Measurements from ENCODE around the gene OR2T35. TPM values are rescaled to one million over a fixed set of nuclear protein-coding genes. Genes with fewer than 3 reads are reported as not detected.
A peak's percentile ranks its signal among the peaks of the same experiment; 100 is the strongest.
"Not testable (repeated sequence)": the region's sequence is repeated elsewhere in the genome, so short reads cannot be mapped to it uniquely, and the experiment has no call there.

OR2T35 gene
- total RNA-seq, 2 donors from 2014 or later: not detected

- H3K9me3 ChIP-seq (ENCODE audit: control insufficient read depth, low read length, poor library complexity, severe bottlenecking); ATAC-seq; H3K27ac Mint-ChIP-seq; H3K4me3 Mint-ChIP-seq; H3K36me3 Mint-ChIP-seq (ENCODE audit: low read depth); H3K27me3 Mint-ChIP-seq; H3K4me1 Mint-ChIP-seq; DNase-seq: not testable (repeated sequence)
These were observed 4.2 kb downstream of the OR2T35 start for GRCh38 chr1:248640906-248641305.

DNA sequence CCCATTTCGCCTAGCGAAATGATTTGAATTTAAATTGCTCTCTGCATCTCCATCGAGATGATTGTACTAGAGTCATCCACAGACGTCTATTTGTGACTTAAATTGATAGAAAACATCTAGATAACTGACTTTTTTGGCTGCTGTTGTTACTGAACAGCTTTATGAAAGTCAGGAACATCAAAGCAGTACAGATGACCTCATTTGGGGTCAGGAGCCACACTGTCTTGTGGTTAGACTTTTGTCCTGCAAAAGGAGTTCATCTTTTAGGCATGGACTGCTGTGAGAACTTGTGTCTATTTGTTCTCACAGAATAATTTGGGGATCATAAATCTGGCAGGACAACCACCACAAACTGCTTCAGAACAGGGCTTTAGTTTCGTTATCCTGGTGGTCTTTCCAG lies 5.4 kb downstream of the OR2T35 start:
- H3K4me3 Mint-ChIP-seq; ATAC-seq; H3K36me3 Mint-ChIP-seq (ENCODE audit: low read depth); H3K27me3 Mint-ChIP-seq; DNase-seq; H3K27ac Mint-ChIP-seq; H3K4me1 Mint-ChIP-seq; H3K9me3 ChIP-seq (ENCODE audit: control insufficient read depth, low read length, poor library complexity, severe bottlenecking): not testable (repeated sequence)

DNA sequence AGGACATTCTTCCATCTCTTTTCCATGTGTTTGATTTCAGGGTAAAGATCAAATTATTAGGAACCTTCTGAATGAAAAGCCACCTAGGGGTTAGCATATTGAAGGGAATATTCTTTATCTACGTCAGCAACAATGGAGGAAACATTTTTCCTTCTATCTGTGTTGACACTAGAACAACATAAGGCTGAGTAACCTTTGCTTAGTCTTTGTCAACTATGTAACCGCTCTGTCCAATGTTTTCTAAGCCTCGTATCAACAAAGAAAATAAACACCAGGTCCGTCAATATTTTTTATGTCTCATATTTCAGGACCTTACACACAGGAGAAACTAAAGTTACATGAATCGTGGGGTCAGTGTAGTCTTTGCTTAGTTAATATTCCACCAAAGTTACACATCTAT lies 8.5 kb downstream of the OR2T35 start:
- H3K27ac Mint-ChIP-seq; H3K36me3 Mint-ChIP-seq (ENCODE audit: low read depth); H3K4me1 Mint-ChIP-seq; H3K4me3 Mint-ChIP-seq; H3K9me3 ChIP-seq (ENCODE audit: control insufficient read depth, low read length, poor library complexity, severe bottlenecking); ATAC-seq; DNase-seq; H3K27me3 Mint-ChIP-seq: not testable (repeated sequence)

GRCh38 chr1:248634991-248635390 lies 10.1 kb downstream of the OR2T35 start, which contains the start of gene OR2T11:
Gene OR2T11, minus strand, starts transcription at chr1:248635091. Its CDS starts 7,963 bp downstream, at chr1:248627128.
- not testable (repeated sequence) for H3K36me3 Mint-ChIP-seq (ENCODE audit: low read depth); ATAC-seq

DNA sequence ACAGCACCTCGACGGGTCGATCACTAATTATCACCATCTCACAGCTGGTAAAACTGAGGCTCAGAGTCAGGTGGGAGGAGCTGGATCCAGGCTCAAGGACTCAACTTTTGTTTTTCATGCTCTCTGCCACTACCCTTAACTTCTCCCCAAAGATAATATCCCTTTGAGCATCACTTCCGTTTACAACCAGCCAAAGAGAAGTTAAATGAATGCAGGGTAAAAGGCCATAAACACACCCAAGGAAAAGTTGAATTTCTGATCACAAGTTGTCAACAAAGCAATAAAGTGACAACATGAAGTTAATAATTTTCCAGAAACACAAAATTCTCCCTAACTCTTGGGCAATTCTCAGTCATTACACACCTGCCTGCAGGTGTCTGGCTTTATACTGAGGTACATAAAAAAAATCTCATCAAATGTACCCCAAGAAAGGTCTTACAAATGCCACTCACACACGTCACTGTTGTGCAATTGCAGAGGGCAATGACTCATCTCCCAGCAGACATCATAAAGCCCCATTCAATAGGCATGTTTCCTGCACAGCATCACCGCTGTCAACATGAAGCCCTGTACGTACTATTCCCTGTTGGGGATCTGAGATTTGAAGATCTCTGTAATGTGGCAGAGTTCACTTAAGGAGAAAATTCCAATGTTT lies 13.6 kb downstream of the OR2T35 start:
- Mint-ChIP-seq H3K4me1 (no peaks in the 10 kb centered on the region), H3K27ac (no peak overlapping the region), H3K36me3 (ENCODE audit: low read depth) (no peaks in the 10 kb centered on the region), H3K27me3 (peaks cover 14% of the 10 kb centered on the region), H3K4me3 (no peak overlapping the region)
- ATAC-seq: no peak
- no peaks in the 10 kb centered on the region for H3K9me3 ChIP-seq (ENCODE audit: control insufficient read depth, low read length, poor library complexity, severe bottlenecking)
- DNase-seq: no peak

More at GRCh38 chr1:248634991-248635390, 10.1 kb downstream of the OR2T35 start, which contains the start of gene OR2T11:
- DNase-seq; H3K4me1 Mint-ChIP-seq; H3K4me3 Mint-ChIP-seq; H3K27ac Mint-ChIP-seq; H3K27me3 Mint-ChIP-seq; H3K9me3 ChIP-seq (ENCODE audit: control insufficient read depth, low read length, poor library complexity, severe bottlenecking): not testable (repeated sequence)

- peaks cover 14% of the 10 kb centered on the region for H3K27me3 Mint-ChIP-seq
- H3K4me1 Mint-ChIP-seq: no peaks in the 10 kb centered on the region
- H3K9me3 ChIP-seq (ENCODE audit: control insufficient read depth, low read length, poor library complexity, severe bottlenecking): no peaks in the 10 kb centered on the region
- no peak overlapping the region for H3K4me3 Mint-ChIP-seq
- no peak overlapping the region for H3K27ac Mint-ChIP-seq
- H3K36me3 Mint-ChIP-seq (ENCODE audit: low read depth): no peaks in the 10 kb centered on the region
- DNase-seq (no peak), ATAC-seq (no peak)
These were observed 14.5 kb downstream of the OR2T35 start for GRCh38 chr1:248630551-248630950.

GRCh38 chr1:248627971-248628844 lies 16.9 kb downstream of the OR2T35 start:
- H3K4me3 Mint-ChIP-seq: no peak overlapping the region
- ATAC-seq: no peak

GRCh38 chr1:248625971-248626370 lies 19.1 kb downstream of the OR2T35 start:
- DNase-seq (no peak), ATAC-seq (no peak)
- Mint-ChIP-seq H3K36me3 (ENCODE audit: low read depth) (no peaks in the 10 kb centered on the region), H3K27me3 (peaks cover 13% of the 10 kb centered on the region), H3K4me3 (no peak overlapping the region), H3K27ac (no peak overlapping the region), H3K4me1 (no peaks in the 10 kb centered on the region)
- no peaks in the 10 kb centered on the region for H3K9me3 ChIP-seq (ENCODE audit: control insufficient read depth, low read length, poor library complexity, severe bottlenecking)

More at GRCh38 chr1:248627971-248628844, 16.9 kb downstream of the OR2T35 start:
- Mint-ChIP-seq H3K4me1 (no peaks in the 10 kb centered on the region), H3K27ac (no peak overlapping the region), H3K27me3 (peaks cover 14% of the 10 kb centered on the region), H3K36me3 (ENCODE audit: low read depth) (no peaks in the 10 kb centered on the region)
- no peaks in the 10 kb centered on the region for H3K9me3 ChIP-seq (ENCODE audit: control insufficient read depth, low read length, poor library complexity, severe bottlenecking)
- DNase-seq: no peak

DNA sequence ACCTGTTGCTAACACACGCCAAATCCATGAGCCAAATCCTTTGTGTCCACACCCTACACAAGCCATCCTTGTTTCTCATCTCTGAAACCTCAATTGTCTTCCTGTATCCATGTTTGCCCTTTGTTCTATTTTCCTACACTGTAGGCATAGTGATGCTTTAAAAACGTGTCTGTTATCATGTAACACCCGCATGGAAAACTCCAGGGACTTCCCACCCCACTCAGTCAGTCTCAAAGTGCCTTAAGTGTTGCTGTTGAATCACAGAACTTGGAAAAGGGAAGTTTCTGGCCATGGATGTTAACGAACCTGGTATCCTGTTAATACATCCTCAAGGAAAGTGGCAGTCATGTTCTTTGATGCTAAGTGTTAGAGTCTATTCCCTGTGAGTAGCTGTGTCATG lies 19.9 kb downstream of the OR2T35 start:
- Mint-ChIP-seq H3K27me3 (peaks cover 7% of the 10 kb centered on the region), H3K4me1 (no peaks in the 10 kb centered on the region), H3K4me3 (no peak overlapping the region), H3K36me3 (ENCODE audit: low read depth) (no peaks in the 10 kb centered on the region), H3K27ac (no peak overlapping the region)
- ATAC-seq (no peak), DNase-seq (no peak)
- H3K9me3 ChIP-seq (ENCODE audit: control insufficient read depth, low read length, poor library complexity, severe bottlenecking): no peaks in the 10 kb centered on the region

DNA sequence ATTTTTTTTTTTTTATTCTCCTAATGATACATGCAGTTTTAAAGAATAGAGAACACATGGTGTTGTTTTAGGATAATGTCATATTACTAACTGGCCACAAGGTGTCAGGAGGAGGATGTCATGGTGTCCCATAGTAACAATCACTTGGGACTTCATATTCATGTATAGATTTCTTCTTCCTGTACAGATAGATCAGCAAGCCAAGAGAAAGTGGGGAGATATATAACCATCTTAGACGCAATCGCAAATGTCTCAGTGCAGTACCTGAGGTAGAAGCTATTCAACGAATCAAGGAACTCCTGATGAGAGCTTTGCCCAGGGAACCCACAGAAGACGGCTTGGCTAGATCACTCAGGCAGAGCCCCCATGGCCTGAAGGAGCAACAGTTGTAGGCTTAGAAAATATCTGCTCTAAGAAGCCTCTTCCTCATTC lies 22.5 kb downstream of the OR2T35 start:
- Mint-ChIP-seq H3K27me3 (peaks cover 5% of the 10 kb centered on the region), H3K27ac (no peak overlapping the region)
- DNase-seq: no peak

GRCh38 chr1:248621770-248622169 lies 23.3 kb downstream of the OR2T35 start:
- H3K36me3 Mint-ChIP-seq (ENCODE audit: low read depth): peaks cover 2% of the 10 kb centered on the region

More for the DNA sequence above, 22.5 kb downstream of the OR2T35 start:
- ATAC-seq: peak; percentile 79
- H3K36me3 Mint-ChIP-seq (ENCODE audit: low read depth): peaks cover 2% of the 10 kb centered on the region
- no peaks in the 10 kb centered on the region for H3K9me3 ChIP-seq (ENCODE audit: control insufficient read depth, low read length, poor library complexity, severe bottlenecking)
- peaks cover 6% of the 10 kb centered on the region for H3K4me1 Mint-ChIP-seq
- H3K4me3 Mint-ChIP-seq: no peak overlapping the region

DNA sequence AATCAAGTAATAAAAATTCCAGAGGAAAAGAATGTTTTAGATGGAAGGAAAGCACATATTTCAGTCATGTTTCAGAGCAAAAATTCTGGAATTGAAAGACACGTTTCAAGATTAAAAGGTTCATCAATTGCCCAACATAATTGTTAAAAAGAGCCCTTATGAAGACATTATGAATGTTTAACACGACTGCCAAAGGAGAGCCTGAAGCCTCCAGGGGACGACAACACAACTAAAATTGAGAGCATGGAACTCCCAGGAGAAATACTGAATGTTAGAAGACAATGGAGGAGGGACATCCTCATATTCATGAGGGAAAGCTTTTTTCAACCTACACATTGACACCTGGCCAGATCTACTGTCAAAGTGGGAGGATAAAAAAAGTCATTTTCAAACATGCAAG lies 26.2 kb downstream of the OR2T35 start:
- Mint-ChIP-seq H3K27ac (no peak overlapping the region), H3K4me1 (peaks cover 6% of the 10 kb centered on the region), H3K4me3 (no peak overlapping the region), H3K27me3 (peaks cover 5% of the 10 kb centered on the region), H3K36me3 (ENCODE audit: low read depth) (peaks cover 2% of the 10 kb centered on the region)
- H3K9me3 ChIP-seq (ENCODE audit: control insufficient read depth, low read length, poor library complexity, severe bottlenecking): no peaks in the 10 kb centered on the region
- ATAC-seq: no peak
- DNase-seq: no peak

More at GRCh38 chr1:248621770-248622169, 23.3 kb downstream of the OR2T35 start:
- Mint-ChIP-seq H3K4me3 (no peak overlapping the region), H3K27me3 (peaks cover 5% of the 10 kb centered on the region), H3K27ac (no peak overlapping the region), H3K4me1 (peaks cover 6% of the 10 kb centered on the region)
- no peaks in the 10 kb centered on the region for H3K9me3 ChIP-seq (ENCODE audit: control insufficient read depth, low read length, poor library complexity, severe bottlenecking)
- no peak for DNase-seq
- ATAC-seq: no peak

DNA sequence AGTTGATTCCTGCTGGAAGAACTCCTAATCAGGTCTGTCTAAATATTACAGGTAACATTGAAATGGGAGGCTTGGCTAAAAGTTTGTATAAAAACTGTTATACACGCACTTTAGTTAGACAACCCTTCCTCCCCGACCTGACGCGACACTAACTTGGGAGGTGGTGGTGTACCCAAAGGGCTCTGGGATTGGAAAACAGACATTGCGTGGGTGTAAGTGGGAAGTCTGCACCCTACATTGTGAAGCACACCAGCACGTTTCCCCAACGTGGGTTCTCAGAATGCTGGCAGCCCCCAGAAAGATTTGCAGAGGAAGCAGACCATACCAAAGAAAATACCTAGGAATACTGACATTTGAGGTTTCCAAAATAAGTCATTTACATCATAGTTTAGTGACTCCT lies 27.0 kb downstream of the OR2T35 start:
- Mint-ChIP-seq H3K4me1 (peaks cover 6% of the 10 kb centered on the region), H3K27ac (no peak overlapping the region), H3K27me3 (peaks cover 5% of the 10 kb centered on the region), H3K4me3 (no peak overlapping the region), H3K36me3 (ENCODE audit: low read depth) (peaks cover 2% of the 10 kb centered on the region)
- H3K9me3 ChIP-seq (ENCODE audit: control insufficient read depth, low read length, poor library complexity, severe bottlenecking): no peaks in the 10 kb centered on the region
- ATAC-seq (no peak), DNase-seq (no peak)

All from T-helper 17 cell (primary cell).